Neural crest cell (in vitro differentiated cells): ENCODE results near the gene OPTN. TPM values are rescaled to one million over a fixed set of nuclear protein-coding genes. Genes with fewer than 3 reads are reported as not detected.

ENCODE experiments used
- DNase-seq: peaks from one replicate; pipeline ENCODE4 v3.0.0; 2021; ENCODE audit warnings: low read depth, mixed read lengths, low spot score
- H3K27ac Mint-ChIP-seq: one replicate; pipeline ENCODE4 v1.8.0; 2021; ENCODE audit warnings: mild to moderate bottlenecking, mixed read lengths; ENCODE audit not compliant: unreplicated experiment
- H3K27me3 Mint-ChIP-seq: 2 replicates; pipeline ENCODE4 v1.8.0; 2021; ENCODE audit warnings: low read depth, mild to moderate bottlenecking, mixed read lengths
- H3K36me3 Mint-ChIP-seq: 2 replicates; pipeline ENCODE4 v1.8.0; 2021; ENCODE audit warnings: low read depth, mild to moderate bottlenecking, mixed read lengths
- H3K4me1 Mint-ChIP-seq: 2 replicates; pipeline ENCODE4 v1.8.0; 2021; ENCODE audit warnings: mixed read lengths
- H3K4me3 Mint-ChIP-seq: one replicate; pipeline ENCODE4 v1.8.0; 2021; ENCODE audit warnings: mild to moderate bottlenecking, mixed read lengths
- H3K9me3 Mint-ChIP-seq: 2 replicates; pipeline ENCODE4 v1.8.0; 2021; ENCODE audit warnings: mixed read lengths
- CTCF ChIP-seq: fragments of 200-600 bp; sonication (generic); conservative IDR thresholded peaks from 2 replicates; pipeline ENCODE4 v1.5.0; 2021; ENCODE audit warnings: antibody characterized with exemption, mild to moderate bottlenecking
- total RNA-seq: library from RNA; stranded (reverse); gene quantifications from 2 replicates; pipeline ENCODE4 v1.2.1, GENCODE V29; 2021

Gene OPTN
- total RNA-seq, 1 donor from 2014 or later = 6.2 TPM

GRCh38 chr10:13056456-13057077 lies 43.4 kb upstream of the OPTN start:
- Mint-ChIP-seq H3K27ac (no peak overlapping the region), H3K4me3 (no peak overlapping the region), H3K36me3 (no peaks in the 10 kb centered on the region), H3K27me3 (no peaks in the 10 kb centered on the region), H3K4me1 (no peaks in the 10 kb centered on the region), H3K9me3 (no peaks in the 10 kb centered on the region)
- TF ChIP-seq CTCF = peak; percentile 60
- no peak for DNase-seq

- Mint-ChIP-seq H3K9me3 (no peaks in the 10 kb centered on the region), H3K27ac (no peak overlapping the region), H3K4me3 (no peak overlapping the region), H3K36me3 (no peaks in the 10 kb centered on the region), H3K4me1 (no peaks in the 10 kb centered on the region), H3K27me3 (peaks cover 11% of the 10 kb centered on the region)
- TF ChIP-seq CTCF = no peak
- no peak for DNase-seq
Observed at GRCh38 chr10:13062803-13063202, 37.2 kb upstream of the OPTN start.

GRCh38 chr10:13066527-13066926 lies 33.4 kb upstream of the OPTN start:
- no peaks in the 10 kb centered on the region for H3K4me1 Mint-ChIP-seq
- H3K27me3 Mint-ChIP-seq = peaks cover 11% of the 10 kb centered on the region
- no peak overlapping the region for H3K27ac Mint-ChIP-seq
- H3K36me3 Mint-ChIP-seq = peaks cover 2% of the 10 kb centered on the region
- no peak overlapping the region for H3K4me3 Mint-ChIP-seq
- no peak for DNase-seq
- no peak for TF ChIP-seq CTCF
- peaks cover 3% of the 10 kb centered on the region for H3K9me3 Mint-ChIP-seq

GRCh38 chr10:13067431-13067830 lies 32.5 kb upstream of the OPTN start:
- no peak for DNase-seq
- peaks cover 2% of the 10 kb centered on the region for H3K36me3 Mint-ChIP-seq
- H3K27me3 Mint-ChIP-seq = peaks cover 7% of the 10 kb centered on the region
- no peaks in the 10 kb centered on the region for H3K4me1 Mint-ChIP-seq
- no peak overlapping the region for H3K4me3 Mint-ChIP-seq
- no peak overlapping the region for H3K27ac Mint-ChIP-seq
- no peak for TF ChIP-seq CTCF
- peaks cover 3% of the 10 kb centered on the region for H3K9me3 Mint-ChIP-seq

GRCh38 chr10:13068071-13068470 lies 31.9 kb upstream of the OPTN start:
- Mint-ChIP-seq H3K4me1 (no peaks in the 10 kb centered on the region), H3K36me3 (peaks cover 2% of the 10 kb centered on the region), H3K27me3 (peaks cover 4% of the 10 kb centered on the region), H3K27ac (no peak overlapping the region), H3K4me3 (no peak overlapping the region), H3K9me3 (peaks cover 3% of the 10 kb centered on the region)
- DNase-seq = no peak
- no peak for TF ChIP-seq CTCF
